IPS-18a (cell line): ENCODE measurements around the gene SHISA5.

Experiments used
- H3K27ac ChIP-seq: one replicate; pipeline ENCODE4 v1.5.1; 2013; ENCODE audit warnings: low read length
- H3K27me3 ChIP-seq: one replicate; pipeline ENCODE4 v1.6.1; 2013; ENCODE audit warnings: mild to moderate bottlenecking, low read length; ENCODE audit not compliant: control insufficient read depth, insufficient read depth
- H3K36me3 ChIP-seq: one replicate; pipeline ENCODE4 v1.6.1; 2013; ENCODE audit warnings: low read depth, low read length; ENCODE audit not compliant: control insufficient read depth
- H3K4me1 ChIP-seq: one replicate; pipeline ENCODE4 v1.6.1; 2013; ENCODE audit warnings: low read depth, low read length; ENCODE audit not compliant: control insufficient read depth
- H3K4me3 ChIP-seq: one replicate; pipeline ENCODE4 v1.5.1; 2013; ENCODE audit warnings: low read length
- H3K9ac ChIP-seq: one replicate; pipeline ENCODE4 v1.6.1; 2013; ENCODE audit warnings: mild to moderate bottlenecking, low read length, moderate library complexity
- H3K9me3 ChIP-seq: one replicate; pipeline ENCODE4 v1.6.1; 2013; ENCODE audit warnings: low read depth, low read length; ENCODE audit not compliant: control insufficient read depth

SHISA5 gene

GRCh38 chr3:48446043-48446424 lies 57.9 kb downstream of the SHISA5 start:
- Histone ChIP-seq H3K27me3 (no peaks in the 10 kb centered on the region), H3K4me3 (peak overlapping the region; percentile 90), H3K27ac (no peak overlapping the region), H3K9me3 (no peaks in the 10 kb centered on the region), H3K36me3 (peaks cover 36% of the 10 kb centered on the region), H3K9ac (peak overlapping the region; percentile 75), H3K4me1 (peaks cover 11% of the 10 kb centered on the region)

- Histone ChIP-seq H3K36me3 (peaks cover 33% of the 10 kb centered on the region), H3K4me3 (peak overlapping the region; percentile 90), H3K4me1 (peaks cover 11% of the 10 kb centered on the region)
Observed at GRCh38 chr3:48445277-48445882, 58.6 kb downstream of the SHISA5 start.

DNA sequence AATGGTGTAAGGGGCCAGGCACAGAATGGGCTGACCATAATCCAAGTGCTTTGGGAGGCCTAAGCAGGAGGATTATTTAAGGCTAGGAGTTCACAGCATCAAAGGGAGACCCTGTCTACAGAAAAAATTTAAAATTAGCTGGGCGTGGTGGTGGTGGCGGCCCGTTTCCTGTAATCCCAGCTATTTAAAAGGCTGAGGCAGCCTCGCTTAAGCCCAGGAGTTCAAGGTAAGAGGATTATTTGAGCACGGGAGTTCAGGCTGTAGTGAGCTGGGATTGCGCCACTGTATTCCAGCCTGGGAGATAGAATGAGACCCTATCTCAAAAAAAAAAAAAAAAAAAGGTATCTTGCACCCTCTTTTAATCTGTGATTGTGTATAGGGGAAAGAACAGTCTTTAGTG lies 62.0 kb downstream of the SHISA5 start:
- Histone ChIP-seq H3K9ac (no peak overlapping the region), H3K27me3 (no peaks in the 10 kb centered on the region), H3K9me3 (no peaks in the 10 kb centered on the region), H3K4me3 (peak overlapping the region; percentile 98), H3K27ac (no peak overlapping the region), H3K4me1 (peaks cover 5% of the 10 kb centered on the region), H3K36me3 (peaks cover 27% of the 10 kb centered on the region)

More at GRCh38 chr3:48445277-48445882, 58.6 kb downstream of the SHISA5 start:
- Histone ChIP-seq H3K27me3 (no peaks in the 10 kb centered on the region), H3K9me3 (no peaks in the 10 kb centered on the region), H3K9ac (no peak overlapping the region), H3K27ac (no peak overlapping the region)

- H3K36me3 ChIP-seq, result peaks cover 27% of the 10 kb centered on the region
- H3K4me3 ChIP-seq, result peak overlapping the region; percentile 98
- H3K27me3 ChIP-seq, result no peaks in the 10 kb centered on the region
- no peaks in the 10 kb centered on the region for H3K9me3 ChIP-seq
- peak overlapping the region; percentile 88 for H3K9ac ChIP-seq
- H3K4me1 ChIP-seq, result peaks cover 5% of the 10 kb centered on the region
- peak overlapping the region; percentile 52 for H3K27ac ChIP-seq
Observed at GRCh38 chr3:48440590-48440958, 63.4 kb downstream of the SHISA5 start.

GRCh38 chr3:48439820-48440589 lies 64.0 kb downstream of the SHISA5 start, which contains the start of the genes CCDC51 and TMA7:
CCDC51 (minus strand) TSS chr3:48440119; CDS start chr3:48435128, 4,991 bp downstream.
TMA7 (plus strand) TSS chr3:48440257; CDS start chr3:48440297, 40 bp downstream.
- H3K9me3 ChIP-seq, result no peaks in the 10 kb centered on the region
- no peaks in the 10 kb centered on the region for H3K27me3 ChIP-seq
- H3K36me3 ChIP-seq, result peaks cover 27% of the 10 kb centered on the region
- H3K4me3 ChIP-seq, result peak within 1 kb of the TSS; percentile 98
- H3K9ac ChIP-seq, result peak within 1 kb of the TSS; percentile 88
- peaks cover 5% of the 10 kb centered on the region for H3K4me1 ChIP-seq
- H3K27ac ChIP-seq, result peak within 1 kb of the TSS; percentile 61

- Histone ChIP-seq H3K36me3 (peaks cover 21% of the 10 kb centered on the region), H3K27me3 (no peaks in the 10 kb centered on the region), H3K9me3 (no peaks in the 10 kb centered on the region), H3K4me1 (peaks cover 5% of the 10 kb centered on the region), H3K27ac (no peak overlapping the region), H3K4me3 (no peak overlapping the region), H3K9ac (no peak overlapping the region)
Observed at GRCh38 chr3:48437812-48438211, 66.2 kb downstream of the SHISA5 start.

- Histone ChIP-seq H3K9ac (no peak overlapping the region), H3K4me1 (peaks cover 8% of the 10 kb centered on the region), H3K4me3 (no peak overlapping the region), H3K27me3 (no peaks in the 10 kb centered on the region), H3K27ac (no peak overlapping the region), H3K9me3 (no peaks in the 10 kb centered on the region), H3K36me3 (peaks cover 21% of the 10 kb centered on the region)
Observed at GRCh38 chr3:48436855-48437254, 67.1 kb downstream of the SHISA5 start.

DNA sequence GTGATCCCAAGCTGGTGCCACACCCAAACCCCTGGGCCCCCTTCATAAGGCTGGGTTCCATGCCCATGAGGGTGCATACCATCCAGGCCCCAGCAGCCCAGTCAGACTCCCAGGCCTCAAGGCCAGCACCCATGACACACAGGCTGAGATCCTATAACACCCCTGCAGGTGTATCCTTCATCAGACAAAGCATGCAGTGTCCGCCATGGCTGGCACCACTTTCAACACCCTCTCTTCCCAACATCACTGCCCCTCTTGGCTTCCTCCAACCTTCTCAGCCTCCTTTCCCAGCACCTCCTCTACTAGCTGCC lies 67.5 kb downstream of the SHISA5 start:
- H3K9me3 ChIP-seq, result no peaks in the 10 kb centered on the region
- H3K27me3 ChIP-seq, result no peaks in the 10 kb centered on the region
- H3K36me3 ChIP-seq, result peaks cover 20% of the 10 kb centered on the region
- H3K4me3 ChIP-seq, result no peak overlapping the region
- H3K4me1 ChIP-seq, result peaks cover 4% of the 10 kb centered on the region
- H3K9ac ChIP-seq, result no peak overlapping the region
- no peak overlapping the region for H3K27ac ChIP-seq

GRCh38 chr3:48435774-48436476 lies 68.0 kb downstream of the SHISA5 start:
- Histone ChIP-seq H3K27me3 (no peaks in the 10 kb centered on the region), H3K4me1 (peaks cover 3% of the 10 kb centered on the region), H3K9me3 (no peaks in the 10 kb centered on the region), H3K36me3 (peaks cover 20% of the 10 kb centered on the region), H3K4me3 (no peak overlapping the region), H3K27ac (no peak overlapping the region), H3K9ac (no peak overlapping the region)

DNA sequence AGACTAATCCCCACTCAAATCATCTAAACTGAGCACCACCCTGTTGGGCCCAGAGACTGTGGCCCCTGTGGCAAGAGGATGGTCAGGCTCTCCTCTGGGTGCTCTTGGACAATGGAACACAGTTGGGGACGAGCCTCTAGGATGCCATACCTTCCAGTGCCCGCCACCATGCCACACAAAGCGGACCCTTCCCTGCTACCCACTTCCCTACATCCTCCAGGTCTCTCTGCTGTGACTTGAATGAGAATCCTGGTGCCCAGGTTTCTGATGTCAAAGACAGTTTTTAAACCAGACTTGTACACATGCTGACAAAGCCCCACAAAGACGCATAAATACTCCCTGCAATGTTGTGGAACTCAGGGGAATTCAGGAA lies 68.8 kb downstream of the SHISA5 start:
- Histone ChIP-seq H3K27ac (no peak overlapping the region), H3K9ac (no peak overlapping the region), H3K4me3 (no peak overlapping the region), H3K36me3 (peaks cover 20% of the 10 kb centered on the region), H3K4me1 (peaks cover 8% of the 10 kb centered on the region), H3K27me3 (no peaks in the 10 kb centered on the region), H3K9me3 (no peaks in the 10 kb centered on the region)

- no peaks in the 10 kb centered on the region for H3K27me3 ChIP-seq
- H3K27ac ChIP-seq, result no peak overlapping the region
- no peak overlapping the region for H3K9ac ChIP-seq
- H3K4me3 ChIP-seq, result no peak overlapping the region
- H3K4me1 ChIP-seq, result peaks cover 8% of the 10 kb centered on the region
- H3K9me3 ChIP-seq, result no peaks in the 10 kb centered on the region
- H3K36me3 ChIP-seq, result peaks cover 20% of the 10 kb centered on the region
Observed at GRCh38 chr3:48434591-48435222, 69.3 kb downstream of the SHISA5 start.
